ENCODE measurements around the gene MIDN. TPM values are rescaled to one million over a fixed set of nuclear protein-coding genes. Genes with fewer than 3 reads are reported as not detected.

Gene MIDN
- total and polyA plus RNA-seq, 5 donors, result 45.6 to 123 (median 60.1) TPM

GRCh38 chr19:1288833-1289685 is 40.7 kb downstream of the MIDN start:
- no peak for DNase-seq
- intact Hi-C loops (cut with DNase I), result loop anchor here in 3 of 4 donors (10.0 kb wide), 2 partner anchors 66 to 86 kb away; a partner anchor contains a TSS
- Histone ChIP-seq H3K27me3 (ENCODE audit: control insufficient read depth, insufficient read depth) (no peaks in the 10 kb centered on the region), H3K9me3 (ENCODE audit: control insufficient read depth, low read length) (no peaks in the 10 kb centered on the region), H3K4me3 (ENCODE audit: low read length) (no peak overlapping the region), H3K27ac (ENCODE audit: low read length) (no peak overlapping the region), H3K4me1 (ENCODE audit: control insufficient read depth, insufficient read depth, low read length) (no peaks in the 10 kb centered on the region)
- 86% methylated on average over 41 of the region's 41 CpGs for WGBS
- ATAC-seq, result no peak

DNA sequence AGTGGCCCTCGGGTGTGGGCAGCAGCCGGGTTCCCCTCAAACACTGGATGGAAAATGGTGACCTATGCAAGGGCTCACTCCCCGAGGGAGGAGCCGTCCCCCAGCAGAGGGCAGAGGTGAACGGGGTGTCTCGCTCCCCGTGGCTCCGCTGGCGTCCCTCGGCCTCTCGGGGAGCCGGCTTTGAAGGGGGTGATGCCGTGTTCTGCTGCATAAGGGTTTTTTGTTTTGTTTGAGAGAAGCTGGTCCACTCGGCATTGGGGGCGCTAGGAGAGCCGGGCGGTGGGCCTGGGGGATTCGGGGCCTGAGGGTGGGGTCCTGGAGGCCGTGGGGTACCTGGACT is 41.3 kb downstream of the MIDN start:
- DNase-seq (no peak), ATAC-seq (no peak)
- no peaks in the 10 kb centered on the region for H3K27me3 ChIP-seq (ENCODE audit: control insufficient read depth, insufficient read depth)

DNA sequence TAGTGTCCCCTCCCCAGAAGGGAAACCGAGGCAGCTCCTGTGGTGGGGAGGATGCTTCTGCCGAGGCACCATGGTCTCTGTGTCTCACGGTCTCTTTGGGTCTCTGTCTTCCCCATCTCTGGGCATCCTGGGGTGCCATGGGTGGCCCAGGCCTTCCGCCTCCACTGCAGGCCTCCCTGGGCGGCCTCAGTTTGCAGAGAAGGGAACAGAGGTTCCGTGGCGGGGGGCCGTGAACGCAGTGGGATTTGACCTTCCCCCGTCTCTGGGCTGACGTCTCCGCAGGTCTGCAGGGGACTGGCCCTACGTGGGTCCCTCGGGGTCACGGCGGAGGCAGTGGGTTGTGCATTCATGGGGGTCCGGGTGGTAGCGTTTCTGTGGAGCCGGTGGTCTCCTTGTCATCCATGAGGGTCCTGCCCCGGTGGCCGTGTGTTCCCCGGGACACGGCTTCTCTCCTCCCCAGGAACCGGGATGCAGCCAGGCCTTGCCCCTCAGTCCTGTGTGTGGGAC is 41.9 kb downstream of the MIDN start:
- DNase-seq (no peak), ATAC-seq (no peak)
- 87% methylated on average over 24 of the region's 24 CpGs for WGBS
- Histone ChIP-seq H3K27ac (ENCODE audit: low read length) (no peak overlapping the region), H3K4me1 (ENCODE audit: control insufficient read depth, insufficient read depth, low read length) (no peaks in the 10 kb centered on the region), H3K9me3 (ENCODE audit: control insufficient read depth, low read length) (no peaks in the 10 kb centered on the region), H3K4me3 (ENCODE audit: low read length) (no peak overlapping the region), H3K27me3 (ENCODE audit: control insufficient read depth, insufficient read depth) (no peaks in the 10 kb centered on the region)
- intact Hi-C loops (cut with DNase I), result loop anchor here in 1 of 4 donors (5.0 kb wide), 1 partner anchor 47 kb away; no protein-coding TSS in a partner anchor

More for the DNA sequence above, 41.3 kb downstream of the MIDN start:
- no peaks in the 10 kb centered on the region for H3K9me3 ChIP-seq (ENCODE audit: control insufficient read depth, low read length)
- H3K4me1 ChIP-seq (ENCODE audit: control insufficient read depth, insufficient read depth, low read length), result no peaks in the 10 kb centered on the region
- H3K4me3 ChIP-seq (ENCODE audit: low read length), result no peak overlapping the region
- intact Hi-C loops (cut with DNase I), result loop anchor here (5.0 to 10.0 kb wide), 3 partner anchors 48 to 85 kb away; a partner anchor contains a TSS
- no peak overlapping the region for H3K27ac ChIP-seq (ENCODE audit: low read length)
- WGBS, result 77% methylated on average over 19 of the region's 19 CpGs

DNA sequence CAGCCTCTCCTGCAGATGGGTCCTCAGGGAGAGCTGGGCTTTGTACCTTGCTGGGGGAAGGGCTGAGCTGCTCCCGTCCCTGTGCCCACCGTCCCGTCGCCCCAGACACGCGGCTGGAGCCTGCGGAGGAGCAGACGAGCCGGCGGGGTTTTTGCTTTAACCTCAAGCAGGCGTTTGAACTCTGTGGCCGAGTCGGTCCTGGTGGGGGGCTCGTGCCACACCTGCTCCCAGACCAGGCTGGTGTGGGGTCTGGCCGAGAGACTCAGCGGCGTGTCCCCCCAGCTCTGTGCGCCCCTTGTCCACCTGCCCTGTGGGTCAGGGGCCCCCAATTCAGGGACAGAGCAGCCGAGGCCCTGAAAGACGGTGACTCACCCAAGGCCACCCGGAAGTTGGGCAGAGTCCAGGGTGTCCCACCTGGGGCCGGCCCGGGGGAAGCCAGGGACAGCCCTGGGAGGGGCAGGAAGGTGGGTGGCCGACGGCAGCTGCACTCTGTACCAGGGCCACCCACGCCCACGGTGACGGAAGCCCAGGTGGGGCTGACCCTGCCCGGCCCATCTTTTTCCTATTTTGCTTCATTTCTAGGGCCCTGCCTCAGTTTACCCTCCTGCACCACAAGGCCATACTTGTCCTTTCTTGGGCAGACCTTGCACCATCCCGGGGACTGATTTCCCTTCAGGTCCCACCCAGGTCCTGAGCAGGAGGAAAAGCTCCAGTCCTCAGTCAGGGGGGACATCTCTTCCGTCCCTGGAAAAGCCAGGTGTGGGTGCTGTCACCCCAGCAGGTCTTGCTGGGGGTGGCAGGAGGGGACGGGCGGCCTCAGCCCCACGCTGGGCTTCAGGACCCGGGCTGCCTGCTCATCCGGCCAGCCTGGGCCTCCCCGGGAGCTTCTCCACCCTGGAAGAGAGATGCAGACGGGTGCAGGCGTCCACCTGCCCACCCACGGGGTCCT is 42.6 kb downstream of the MIDN start:
- Histone ChIP-seq H3K9me3 (ENCODE audit: control insufficient read depth, low read length) (no peaks in the 10 kb centered on the region), H3K27me3 (ENCODE audit: control insufficient read depth, insufficient read depth) (no peaks in the 10 kb centered on the region), H3K4me3 (ENCODE audit: low read length) (no peak overlapping the region), H3K4me1 (ENCODE audit: control insufficient read depth, insufficient read depth, low read length) (no peaks in the 10 kb centered on the region), H3K27ac (ENCODE audit: low read length) (no peak overlapping the region)
- no peak for ATAC-seq
- no peak for DNase-seq
- intact Hi-C loops (cut with DNase I), result loop anchor here in 1 of 4 donors (5.0 kb wide), 1 partner anchor 46 kb away; no protein-coding TSS in a partner anchor
- 80% methylated on average over 40 of the region's 40 CpGs for WGBS

- no peaks in the 10 kb centered on the region for H3K4me1 ChIP-seq (ENCODE audit: control insufficient read depth, insufficient read depth, low read length)
- DNase-seq (no peak), ATAC-seq (no peak)
- WGBS, result 61% methylated on average over 25 of the region's 25 CpGs
- no peak overlapping the region for H3K4me3 ChIP-seq (ENCODE audit: low read length)
- H3K27ac ChIP-seq (ENCODE audit: low read length), result no peak overlapping the region
- intact Hi-C loops (cut with DNase I), result loop anchor here in 1 of 4 donors (5.0 kb wide), 1 partner anchor 45 kb away; no protein-coding TSS in a partner anchor
- no peaks in the 10 kb centered on the region for H3K27me3 ChIP-seq (ENCODE audit: control insufficient read depth, insufficient read depth)
- H3K9me3 ChIP-seq (ENCODE audit: control insufficient read depth, low read length), result no peaks in the 10 kb centered on the region
Measured at GRCh38 chr19:1291761-1292418, 43.5 kb downstream of the MIDN start.

GRCh38 chr19:1292419-1293151 is 44.2 kb downstream of the MIDN start:
- no peaks in the 10 kb centered on the region for H3K4me1 ChIP-seq (ENCODE audit: control insufficient read depth, insufficient read depth, low read length)
- H3K27me3 ChIP-seq (ENCODE audit: control insufficient read depth, insufficient read depth), result no peaks in the 10 kb centered on the region
- DNase-seq (no peak), ATAC-seq (no peak)
- H3K27ac ChIP-seq (ENCODE audit: low read length), result no peak overlapping the region
- 84% methylated on average over 17 of the region's 17 CpGs for WGBS
- intact Hi-C loops (cut with DNase I), result loop anchor here in 1 of 4 donors (5.0 kb wide), 1 partner anchor 45 kb away; no protein-coding TSS in a partner anchor
- no peaks in the 10 kb centered on the region for H3K9me3 ChIP-seq (ENCODE audit: control insufficient read depth, low read length)
- no peak overlapping the region for H3K4me3 ChIP-seq (ENCODE audit: low read length)

GRCh38 chr19:1293782-1294604 is 45.6 kb downstream of the MIDN start:
- Histone ChIP-seq H3K4me3 (ENCODE audit: low read length) (no peak overlapping the region), H3K9me3 (ENCODE audit: control insufficient read depth, low read length) (no peaks in the 10 kb centered on the region)

DNA sequence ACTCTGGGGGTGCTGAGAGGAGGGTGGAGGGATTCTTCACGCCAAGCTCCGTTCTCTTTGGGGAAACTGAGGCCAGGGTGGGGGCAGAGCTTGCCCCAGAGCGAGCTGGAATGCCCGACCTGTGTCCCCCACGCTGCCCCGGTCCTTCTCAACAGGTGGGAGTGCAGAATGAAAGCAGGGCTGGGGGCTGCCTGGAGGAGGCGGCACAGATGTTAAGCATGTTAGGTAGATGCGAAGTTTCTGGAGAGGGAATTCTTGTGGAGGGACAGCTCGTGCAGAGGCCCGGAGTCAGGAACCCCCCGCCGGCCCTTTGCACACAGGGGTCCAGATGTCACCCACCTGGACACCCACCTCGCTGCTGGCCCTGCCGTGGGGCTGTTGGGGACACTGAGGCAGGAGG is 46.3 kb downstream of the MIDN start:
- Histone ChIP-seq H3K9me3 (ENCODE audit: control insufficient read depth, low read length) (no peaks in the 10 kb centered on the region), H3K27me3 (ENCODE audit: control insufficient read depth, insufficient read depth) (no peaks in the 10 kb centered on the region), H3K27ac (ENCODE audit: low read length) (no peak overlapping the region), H3K4me1 (ENCODE audit: control insufficient read depth, insufficient read depth, low read length) (no peaks in the 10 kb centered on the region), H3K4me3 (ENCODE audit: low read length) (no peak overlapping the region)
- DNase-seq (no peak), ATAC-seq (no peak)
- intact Hi-C loops (cut with DNase I), result loop anchor here in 1 of 4 donors (5.0 kb wide), 1 partner anchor 43 kb away; no protein-coding TSS in a partner anchor
- 79% methylated on average over 14 of the region's 14 CpGs for WGBS

More at GRCh38 chr19:1293782-1294604, 45.6 kb downstream of the MIDN start:
- Histone ChIP-seq H3K4me1 (ENCODE audit: control insufficient read depth, insufficient read depth, low read length) (no peaks in the 10 kb centered on the region), H3K27me3 (ENCODE audit: control insufficient read depth, insufficient read depth) (no peaks in the 10 kb centered on the region), H3K27ac (ENCODE audit: low read length) (no peak overlapping the region)
- ATAC-seq, result no peak
- intact Hi-C loops (cut with DNase I), result loop anchor here in 1 of 4 donors (5.0 kb wide), 1 partner anchor 43 kb away; no protein-coding TSS in a partner anchor
- no peak for DNase-seq
- 83% methylated on average over 35 of the region's 35 CpGs for WGBS

GRCh38 chr19:1295169-1296012 is 47.0 kb downstream of the MIDN start:
- intact Hi-C loops (cut with DNase I), result no loop called here
- no peak for DNase-seq
- no peaks in the 10 kb centered on the region for H3K27me3 ChIP-seq (ENCODE audit: control insufficient read depth, insufficient read depth)
- H3K4me3 ChIP-seq (ENCODE audit: low read length), result no peak overlapping the region
- WGBS, result 14% methylated on average over 82 of the region's 82 CpGs
- H3K4me1 ChIP-seq (ENCODE audit: control insufficient read depth, insufficient read depth, low read length), result no peaks in the 10 kb centered on the region
- ATAC-seq, result peak in 1 of 2 donors; percentile 25
- no peaks in the 10 kb centered on the region for H3K9me3 ChIP-seq (ENCODE audit: control insufficient read depth, low read length)
- H3K27ac ChIP-seq (ENCODE audit: low read length), result no peak overlapping the region
